Hematopoietic multipotent progenitor cell (in vitro differentiated cells): ENCODE data around the gene PAPLN. TPM values are rescaled to one million over a fixed set of nuclear protein-coding genes. Genes with fewer than 3 reads are reported as not detected.

Experiments
- DNase-seq, 3 donors: peaks; one replicate each; pipeline ENCODE4 v3.0.0-alpha.2; 2011 to 2015; ENCODE audit warnings: low read depth in 2 of 3, low spot score in 2 of 3
- total RNA-seq: library from RNA; depleted of rRNA; stranded (reverse); fragments of >200 nt; gene quantifications from one replicate; pipeline ENCODE4 v1.2.3, GENCODE V29; 2012

The PAPLN gene
- total RNA-seq, 1 donor = 1.6 TPM

- DNase-seq = no peak
Observed at GRCh38 chr14:73227812-73228781, 9.2 kb upstream of the PAPLN start.

- no peak for DNase-seq
Observed at GRCh38 chr14:73230051-73230450, 7.3 kb upstream of the PAPLN start.

DNA sequence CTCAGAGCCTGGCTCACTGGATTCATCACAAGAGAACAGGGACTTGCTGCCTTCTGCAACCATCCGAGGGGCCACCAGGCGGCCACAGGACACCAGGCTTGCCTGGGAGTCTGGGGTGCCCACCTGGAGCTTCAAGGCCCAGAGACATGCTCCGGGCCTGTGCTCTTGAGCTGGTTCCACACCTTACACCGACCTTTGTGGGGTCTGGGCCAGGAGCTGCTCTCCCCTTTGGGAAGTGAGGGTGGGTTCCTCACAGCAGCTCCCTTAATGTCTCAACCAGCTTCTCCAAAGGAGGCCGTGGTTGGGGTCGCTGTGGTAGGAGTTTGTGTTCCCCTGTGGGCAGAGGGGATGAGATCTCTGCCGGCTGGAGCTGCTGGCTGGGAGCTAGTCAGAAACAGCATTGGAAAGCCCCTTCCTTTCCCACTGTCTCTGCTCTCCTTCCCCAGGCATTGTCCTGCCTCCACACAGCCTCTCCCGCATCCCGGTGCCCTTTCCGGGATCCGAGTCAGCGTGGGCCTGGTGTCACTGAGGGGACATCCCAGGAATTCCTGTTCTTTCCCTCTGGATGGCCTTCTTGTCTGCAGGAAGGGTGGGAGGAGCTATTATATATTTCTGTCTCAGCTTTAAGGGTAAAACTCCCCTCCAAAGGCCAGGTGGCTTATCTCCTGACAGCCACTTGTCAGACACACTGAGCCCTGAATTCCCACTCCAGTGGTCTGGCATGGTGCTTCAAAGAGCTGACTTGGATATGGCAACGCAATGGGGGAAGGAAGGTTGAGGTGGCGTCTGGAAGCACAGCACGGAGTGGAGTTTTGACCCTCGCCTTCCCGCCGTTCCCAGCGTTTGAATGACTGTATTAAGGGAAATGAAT lies 5.1 kb upstream of the PAPLN start:
- DNase-seq = no peak

DNA sequence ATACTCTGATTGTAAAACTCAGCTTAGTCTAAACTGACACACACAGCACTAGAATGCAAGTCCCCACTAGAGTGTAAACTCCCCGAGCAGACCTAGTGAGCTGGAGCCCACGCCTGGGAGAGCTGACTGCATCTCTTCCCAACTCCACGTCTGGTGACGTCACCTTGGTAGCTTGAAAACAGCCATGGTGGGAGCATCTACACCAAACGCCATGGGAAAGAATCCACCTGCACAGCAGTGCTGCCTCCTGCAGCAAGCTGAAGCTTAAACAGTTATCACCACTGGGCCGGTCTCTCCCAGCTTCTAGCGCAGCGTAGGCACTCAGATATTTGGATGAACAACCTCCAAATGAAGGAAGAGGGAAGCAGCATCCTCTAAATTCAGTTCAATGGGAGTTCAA lies 4.3 kb upstream of the PAPLN start:
- no peak for DNase-seq

- DNase-seq = no peak
Observed at GRCh38 chr14:73233564-73233963, 3.7 kb upstream of the PAPLN start.

- DNase-seq = no peak
Observed at GRCh38 chr14:73234029-73234428, 3.3 kb upstream of the PAPLN start.

DNA sequence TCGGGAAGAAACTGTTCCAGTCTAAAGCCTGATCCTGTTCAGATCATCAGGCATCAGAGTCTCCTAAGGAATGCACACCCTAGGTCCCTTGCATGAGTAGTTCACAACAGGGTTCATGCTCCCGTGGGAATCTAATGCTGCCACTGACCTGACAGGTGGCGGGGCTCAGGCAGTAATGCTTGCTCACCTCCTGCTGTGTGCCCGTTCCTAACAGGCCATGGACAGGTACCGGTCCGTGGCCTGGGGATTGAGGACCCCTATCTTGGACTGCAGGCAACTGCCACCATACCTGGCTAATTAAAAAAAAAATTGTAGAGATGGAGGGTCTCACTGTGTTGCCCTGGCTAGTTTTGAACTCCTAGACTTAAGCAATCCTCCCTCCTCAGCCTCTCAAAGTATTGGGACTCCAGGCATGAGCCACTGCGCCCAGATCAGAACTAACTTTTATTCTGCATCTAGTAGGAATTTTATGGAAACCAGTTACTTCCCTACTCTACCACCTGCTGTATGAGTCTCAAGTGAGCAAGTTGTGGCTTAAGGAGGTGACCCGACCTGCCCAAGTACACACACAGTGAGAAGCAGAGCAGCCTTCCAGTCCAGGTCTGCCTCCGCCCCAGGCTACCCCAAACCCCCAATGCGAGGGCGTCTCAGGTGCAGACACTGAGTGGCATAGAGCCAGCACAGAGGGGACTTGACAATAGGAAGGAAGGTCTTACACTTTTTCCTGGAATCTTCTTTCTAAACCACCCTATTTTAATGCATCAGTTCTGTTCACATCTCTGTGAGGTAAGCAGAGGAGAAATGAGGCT lies 2.5 kb upstream of the PAPLN start:
- no peak for DNase-seq

- DNase-seq = no peak
Observed at GRCh38 chr14:73235531-73236155, 1.7 kb upstream of the PAPLN start.

- no peak for DNase-seq
Observed at GRCh38 chr14:73236157-73236556, 1.1 kb upstream of the PAPLN start.

DNA sequence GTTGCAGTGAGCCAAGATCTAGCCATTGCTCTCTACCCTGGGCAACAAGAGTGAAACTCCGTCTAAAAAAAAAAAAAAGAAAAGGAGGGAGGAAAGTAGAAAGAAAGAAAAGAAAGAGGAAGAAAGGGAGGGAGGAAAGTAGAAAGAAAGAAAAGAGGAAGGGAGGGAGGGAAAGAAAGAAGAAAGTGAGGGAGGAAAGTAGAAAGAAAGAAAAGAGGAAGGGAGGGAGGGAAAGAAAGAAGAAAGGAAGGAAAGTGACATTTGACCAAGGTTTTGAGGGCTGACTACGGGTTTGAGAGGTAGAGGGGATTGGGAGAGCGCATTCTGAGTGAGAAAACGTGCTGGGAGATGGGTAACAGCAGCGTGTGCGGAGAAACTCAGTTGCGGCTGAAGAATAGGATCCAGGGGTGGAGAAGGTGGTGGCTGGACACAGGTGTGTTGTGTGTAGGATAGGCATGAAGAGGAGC lies 521 bp upstream of the PAPLN start:
- no peak for DNase-seq

GRCh38 chr14:73237786-73238423 lies 599 bp downstream of the PAPLN start:
- DNase-seq = no peak

GRCh38 chr14:73238424-73238852 lies 1.1 kb downstream of the PAPLN start:
- peak in 1 of 3 donors; percentile 24 for DNase-seq

GRCh38 chr14:73238941-73239340 lies 1.6 kb downstream of the PAPLN start:
- DNase-seq = no peak

GRCh38 chr14:73239393-73240241 lies 2.3 kb downstream of the PAPLN start:
- DNase-seq = peak in 1 of 3 donors; percentile 26

DNA sequence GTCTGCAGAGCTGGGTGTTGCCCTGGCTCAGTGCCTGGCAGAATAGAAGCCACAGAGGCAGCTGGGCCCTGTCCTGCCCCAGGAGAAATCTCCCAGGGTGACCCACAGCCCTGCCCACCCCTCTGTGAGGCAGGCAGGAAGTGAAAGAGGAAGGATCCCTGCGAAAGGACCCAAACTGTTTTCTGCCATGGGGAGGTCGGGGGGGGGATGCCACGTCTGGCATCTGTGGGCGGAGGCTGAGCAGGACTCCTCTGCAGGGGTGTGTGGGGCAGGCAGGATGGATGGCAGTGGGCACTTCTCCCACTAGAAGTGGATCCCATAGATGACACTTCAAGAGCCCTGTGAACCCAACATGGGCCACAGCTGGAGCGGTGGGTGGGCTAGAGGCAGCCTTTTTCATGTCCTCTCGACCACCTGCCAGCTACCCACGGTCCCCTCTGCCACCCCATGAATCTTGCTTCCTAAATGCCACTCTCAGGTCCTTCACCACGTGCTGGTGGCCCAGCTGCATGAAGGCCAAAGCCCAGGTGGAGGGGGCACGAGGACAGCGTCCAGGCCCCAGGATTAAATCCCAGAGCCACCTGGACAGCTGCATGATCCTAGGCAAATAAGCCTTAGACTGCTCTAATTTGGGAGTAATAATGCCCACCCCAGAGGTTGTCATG lies 3.6 kb downstream of the PAPLN start:
- DNase-seq = peak in 1 of 3 donors; percentile 26

DNA sequence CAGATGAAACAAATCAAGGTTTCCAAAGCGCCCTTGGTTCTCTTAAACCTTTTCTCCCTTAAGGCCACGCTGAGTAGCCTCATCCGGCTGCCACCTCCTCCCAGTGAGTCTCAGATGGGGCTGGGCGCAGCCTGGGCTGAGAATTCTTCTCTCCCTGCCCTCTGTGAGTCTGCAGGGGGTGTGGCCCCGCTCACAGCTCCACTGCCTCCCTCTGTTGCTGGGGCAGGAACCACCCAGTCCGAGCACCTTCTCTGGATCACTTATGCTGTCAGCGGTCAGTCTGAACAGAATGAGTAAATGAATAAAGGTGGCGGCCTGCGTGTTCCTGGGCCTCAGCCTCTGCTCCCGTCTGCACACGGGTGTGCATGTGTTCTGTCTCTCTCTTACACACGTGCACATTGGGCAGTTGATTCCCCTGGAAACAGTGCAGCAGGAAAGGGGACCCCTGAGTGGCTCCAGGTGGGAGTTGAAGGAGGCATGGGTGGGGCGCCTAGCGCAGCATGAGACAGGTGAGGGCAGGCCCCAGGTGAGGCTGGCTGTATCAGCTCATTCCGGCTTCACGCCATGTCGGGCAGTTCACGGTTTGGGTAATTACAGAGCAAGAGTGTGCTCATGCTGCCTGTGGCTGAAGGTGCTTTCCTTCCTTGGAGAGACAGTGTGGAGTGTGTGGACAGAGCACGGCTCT lies 4.3 kb downstream of the PAPLN start:
- no peak for DNase-seq

- peak in 1 of 3 donors; percentile 38 for DNase-seq
Observed at GRCh38 chr14:73242357-73242901, 5.1 kb downstream of the PAPLN start.
